Measurements from ENCODE around the gene FBXO30. TPM values are rescaled to one million over a fixed set of nuclear protein-coding genes. Genes with fewer than 3 reads are reported as not detected.

Gene FBXO30
- total RNA-seq, 2 experiments from 2014 or later, result 5.3 to 11.7 TPM

DNA sequence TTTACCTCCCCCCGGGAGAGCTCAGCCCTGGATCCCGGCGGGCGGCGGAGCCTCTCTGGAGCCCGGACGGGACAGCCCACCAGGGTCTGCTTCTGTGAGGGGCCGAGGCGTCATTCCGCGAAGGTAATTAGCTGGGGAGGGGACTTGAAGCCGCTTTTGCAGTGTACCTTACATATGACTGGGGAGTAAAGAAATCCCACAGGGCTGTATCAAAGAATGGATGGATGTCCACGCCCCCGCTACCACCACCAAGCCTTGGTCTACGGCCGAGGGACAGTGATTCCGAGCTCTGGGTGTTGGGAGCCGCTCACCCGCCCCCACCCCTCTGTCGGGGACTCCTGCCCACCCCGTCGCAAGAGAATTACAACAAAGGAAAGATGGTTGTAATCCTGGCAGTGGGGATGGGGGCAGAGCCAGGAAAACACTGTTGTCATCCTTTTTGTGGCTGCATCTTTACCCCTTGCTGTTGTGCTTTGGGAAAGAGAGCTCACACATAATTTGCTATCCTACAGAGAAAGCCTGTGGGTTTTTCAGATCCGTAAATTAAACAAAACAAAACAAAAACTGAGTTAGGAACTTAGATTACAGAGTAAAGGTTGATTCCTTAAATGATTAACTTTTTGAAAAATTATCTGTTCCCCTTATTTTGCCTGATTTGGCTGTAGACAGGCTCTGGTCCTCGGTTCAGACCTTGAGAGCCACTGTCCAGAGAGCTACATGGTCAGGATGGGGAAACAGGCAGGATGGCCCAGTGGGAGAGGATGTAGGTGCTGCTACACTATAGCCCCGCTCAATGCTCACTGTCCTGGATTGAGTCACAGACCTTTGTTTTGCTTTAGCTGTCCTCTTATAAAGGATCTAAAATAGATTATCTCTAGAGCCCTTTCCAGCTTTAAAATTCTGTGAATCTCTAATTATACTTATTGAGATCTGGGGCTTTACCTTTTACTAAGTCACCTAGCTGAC, 997 bp upstream of the FBXO30 start:
- peak; percentile 39 for DNase-seq (ENCODE audit: low spot score)
- Histone ChIP-seq H3K79me2 (ENCODE audit: insufficient read depth, low read depth, low read length) (peaks cover 51% of the 10 kb centered on the region), H3K4me3 (ENCODE audit: low read depth, low read length, poor library complexity, severe bottlenecking) (peak overlapping the region; percentile 97), H4K20me1 (ENCODE audit: insufficient read depth, low read length) (peaks cover 7% of the 10 kb centered on the region; the same call in 1 of the 2 replicates), H3K4me2 (ENCODE audit: low read length) (peak overlapping the region; percentile 85), H3K9me3 (ENCODE audit: low read length) (no peaks in the 10 kb centered on the region), H3K9me2 (ENCODE audit: insufficient read depth, low read length) (no peaks in the 10 kb centered on the region), H2AFZ (ENCODE audit: low read length) (peak overlapping the region; percentile 86), H3K27ac (ENCODE audit: low read depth, low read length, poor library complexity, severe bottlenecking) (peak overlapping the region; percentile 71), H3K36me3 (ENCODE audit: insufficient read depth, low read length) (peaks cover 11% of the 10 kb centered on the region), H3K4me1 (ENCODE audit: insufficient read depth, low read length, poor library complexity, severe bottlenecking) (peaks cover 31% of the 10 kb centered on the region)
- ChIA-PET CTCF (ENCODE audit: unreplicated experiment) (interaction anchor here (1.0 kb wide), 2 partner anchors 79 to 165 kb away, joined by 3 read pairs; no protein-coding TSS in a partner anchor), POLR2A (interaction anchor here (0.6 to 3.0 kb wide), 23 partner anchors 10 to 417 kb away, joined by 3 to 69 read pairs (median 3); partner anchors contain the start of genes EPM2A and SHPRH)
- TF ChIP-seq EZH2phosphoT487 (IDR thresholded peaks at IDR 0.05; ENCODE audit: borderline replicate concordance, low read depth, low read length), result no peak
- TF ChIP-seq, protein P1, sequence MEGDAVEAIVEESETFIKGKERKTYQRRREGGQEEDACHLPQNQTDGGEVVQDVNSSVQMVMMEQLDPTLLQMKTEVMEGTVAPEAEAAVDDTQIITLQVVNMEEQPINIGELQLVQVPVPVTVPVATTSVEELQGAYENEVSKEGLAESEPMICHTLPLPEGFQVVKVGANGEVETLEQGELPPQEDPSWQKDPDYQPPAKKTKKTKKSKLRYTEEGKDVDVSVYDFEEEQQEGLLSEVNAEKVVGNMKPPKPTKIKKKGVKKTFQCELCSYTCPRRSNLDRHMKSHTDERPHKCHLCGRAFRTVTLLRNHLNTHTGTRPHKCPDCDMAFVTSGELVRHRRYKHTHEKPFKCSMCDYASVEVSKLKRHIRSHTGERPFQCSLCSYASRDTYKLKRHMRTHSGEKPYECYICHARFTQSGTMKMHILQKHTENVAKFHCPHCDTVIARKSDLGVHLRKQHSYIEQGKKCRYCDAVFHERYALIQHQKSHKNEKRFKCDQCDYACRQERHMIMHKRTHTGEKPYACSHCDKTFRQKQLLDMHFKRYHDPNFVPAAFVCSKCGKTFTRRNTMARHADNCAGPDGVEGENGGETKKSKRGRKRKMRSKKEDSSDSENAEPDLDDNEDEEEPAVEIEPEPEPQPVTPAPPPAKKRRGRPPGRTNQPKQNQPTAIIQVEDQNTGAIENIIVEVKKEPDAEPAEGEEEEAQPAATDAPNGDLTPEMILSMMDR (conservative IDR thresholded peaks at IDR 0.05; ENCODE audit: low read length), result no peak
- intact Hi-C loops (cut with micrococcal nuclease; ENCODE audit: unreplicated experiment), result loop anchor here (10.0 kb wide), 1 partner anchor 1389 kb away; the partner anchor contains the start of gene STXBP5
- TSS peak; percentile 64 for BruUV-seq (replicated peaks)

DNA sequence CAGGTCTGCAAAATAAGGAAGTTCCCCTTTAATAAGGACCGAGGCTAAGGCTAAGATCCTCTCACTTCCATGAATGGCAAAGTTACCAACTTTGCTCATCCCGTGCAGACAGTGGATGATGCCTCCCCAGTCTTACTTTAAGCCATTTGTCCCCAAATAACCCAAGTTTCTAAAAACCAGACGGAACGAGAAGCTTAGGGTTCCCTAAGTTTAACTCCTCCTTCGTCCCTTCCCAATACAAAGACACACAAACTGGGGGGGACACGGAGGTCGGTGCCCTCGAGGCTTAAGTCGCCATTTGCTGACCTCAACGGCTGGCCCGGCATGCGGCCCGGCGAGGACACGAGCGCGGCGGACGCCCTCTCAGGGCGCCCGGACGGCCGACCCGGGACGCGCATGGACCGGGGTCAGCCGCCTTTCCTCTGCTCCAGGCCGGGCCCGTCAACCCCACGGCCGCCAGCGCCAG, 527 bp downstream of the FBXO30 start:
- Histone ChIP-seq H3K79me2 (ENCODE audit: insufficient read depth, low read depth, low read length) (peaks cover 67% of the 10 kb centered on the region), H3K9me3 (ENCODE audit: low read length) (no peaks in the 10 kb centered on the region), H2AFZ (ENCODE audit: low read length) (peak overlapping the region; percentile 78), H3K27ac (ENCODE audit: low read depth, low read length, poor library complexity, severe bottlenecking) (peak overlapping the region; percentile 57), H4K20me1 (ENCODE audit: insufficient read depth, low read length) (peaks cover 7% of the 10 kb centered on the region; the same call in 1 of the 2 replicates), H3K4me1 (ENCODE audit: insufficient read depth, low read length, poor library complexity, severe bottlenecking) (peaks cover 46% of the 10 kb centered on the region), H3K4me3 (ENCODE audit: low read depth, low read length, poor library complexity, severe bottlenecking) (peak overlapping the region; percentile 97), H3K9me2 (ENCODE audit: insufficient read depth, low read length) (no peaks in the 10 kb centered on the region), H3K4me2 (ENCODE audit: low read length) (peak overlapping the region; percentile 76), H3K36me3 (ENCODE audit: insufficient read depth, low read length) (peaks cover 11% of the 10 kb centered on the region)
- DNase-seq (ENCODE audit: low spot score), result peak; percentile 47
- TF ChIP-seq, protein P1 (conservative IDR thresholded peaks at IDR 0.05; ENCODE audit: low read length), result no peak
- no peak for TF ChIP-seq EZH2phosphoT487 (IDR thresholded peaks at IDR 0.05; ENCODE audit: borderline replicate concordance, low read depth, low read length)
- no TSS peak for BruUV-seq (replicated peaks)
- intact Hi-C loops (cut with micrococcal nuclease; ENCODE audit: unreplicated experiment), result loop anchor here (1.0 to 10.0 kb wide), 5 partner anchors 50 to 1391 kb away; partner anchors contain the start of genes SHPRH and STXBP5
- CTCF ChIA-PET (ENCODE audit: unreplicated experiment), result interaction anchor here (1.0 kb wide), 2 partner anchors 78 to 163 kb away, joined by 3 read pairs; no protein-coding TSS in a partner anchor
- POLR2A ChIA-PET, result interaction anchor here (1.0 to 3.0 kb wide), 11 partner anchors 9 to 174 kb away, joined by 3 to 69 read pairs (median 5); partner anchors contain the start of genes EPM2A and SHPRH

All from OCI-LY7 (cell line).